Hematopoietic multipotent progenitor cell treated with erythropoietin and hydrocortisone succinate and interleukin-3 and kit ligand, for 6 days (in vitro differentiated cells): ENCODE measurements around the gene BORCS5.

Experiments
- DNase-seq: peaks from one replicate; pipeline ENCODE4 v3.0.0-alpha.2; 2015

The BORCS5 gene

DNA sequence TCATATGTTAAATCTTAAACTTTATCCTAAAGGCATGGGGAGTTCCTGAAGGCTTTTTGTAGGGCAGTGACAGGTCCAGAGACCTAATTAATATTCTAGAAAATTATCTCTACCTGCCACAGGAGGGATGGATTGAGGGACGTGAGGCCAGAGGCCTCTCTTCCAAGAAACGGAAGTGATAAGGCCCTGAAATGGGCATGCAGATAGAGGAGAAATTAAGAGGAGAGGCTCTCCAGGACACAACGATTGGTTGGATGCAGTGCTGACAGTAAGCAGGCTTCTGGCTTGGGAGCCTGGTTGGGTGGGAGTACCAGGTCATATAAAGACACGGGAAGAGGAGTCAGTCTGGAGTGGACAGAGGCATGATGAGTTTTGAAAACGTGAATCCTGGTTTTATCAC lies 3.1 kb upstream of the BORCS5 start:
- DNase-seq, result peak; percentile 67

GRCh38 chr12:12356467-12356895 lies 397 bp upstream of the BORCS5 start:
- no peak for DNase-seq

GRCh38 chr12:12357719-12358461 lies 1.0 kb downstream of the BORCS5 start:
- DNase-seq, result peak; percentile 40

GRCh38 chr12:12358528-12358927 lies 1.6 kb downstream of the BORCS5 start:
- no peak for DNase-seq

- no peak for DNase-seq
Measured at GRCh38 chr12:12364787-12365445, 8.0 kb downstream of the BORCS5 start.

- no peak for DNase-seq
Measured at GRCh38 chr12:12365446-12365802, 8.5 kb downstream of the BORCS5 start.

GRCh38 chr12:12365931-12366431 lies 9.1 kb downstream of the BORCS5 start:
- DNase-seq, result peak; percentile 38

DNA sequence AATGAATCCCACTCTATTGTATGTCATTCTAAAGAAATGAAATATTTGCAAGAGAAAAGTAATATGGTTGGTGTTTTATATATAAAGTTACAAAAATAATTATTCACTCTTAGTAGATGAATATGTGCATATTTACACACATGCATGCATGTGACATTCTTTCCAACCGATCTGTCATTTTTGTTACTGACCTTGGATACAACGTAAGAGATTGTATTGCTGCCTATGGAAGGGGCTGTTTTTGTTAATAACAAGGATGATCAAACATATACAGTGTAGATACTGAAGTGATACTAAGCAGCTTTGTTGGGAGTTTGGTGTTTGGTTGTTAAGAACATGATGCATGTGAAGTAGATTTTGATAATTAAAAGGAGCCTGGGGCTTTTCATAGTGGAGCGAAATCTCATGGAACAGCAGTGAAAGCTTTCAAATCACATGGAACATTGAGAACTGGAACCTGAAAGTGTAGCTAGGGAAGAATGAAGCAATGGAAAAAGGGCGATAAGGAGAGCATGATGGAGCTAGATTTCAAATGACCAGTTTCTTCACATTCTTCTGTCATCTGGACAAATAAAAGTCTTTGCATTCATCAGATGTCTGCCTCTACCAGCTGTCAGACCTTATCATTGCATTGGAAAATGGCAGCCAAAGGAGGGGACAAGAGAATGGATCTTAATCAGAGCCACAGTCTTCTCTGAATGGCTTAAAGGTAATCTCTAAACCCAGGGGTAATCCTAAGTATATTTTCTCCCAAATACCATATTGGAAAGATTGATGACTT lies 10.0 kb downstream of the BORCS5 start:
- no peak for DNase-seq

GRCh38 chr12:12367482-12367998 lies 10.7 kb downstream of the BORCS5 start:
- no peak for DNase-seq

GRCh38 chr12:12372946-12373722 lies 16.3 kb downstream of the BORCS5 start:
- DNase-seq, result no peak

- peak; percentile 94 for DNase-seq
Measured at GRCh38 chr12:12376646-12377448, 20.0 kb downstream of the BORCS5 start.

GRCh38 chr12:12378616-12379015 lies 21.7 kb downstream of the BORCS5 start:
- no peak for DNase-seq

- peak; percentile 46 for DNase-seq
Measured at GRCh38 chr12:12379831-12380730, 23.2 kb downstream of the BORCS5 start.

- DNase-seq, result no peak
Measured at GRCh38 chr12:12380949-12381593, 24.2 kb downstream of the BORCS5 start.

DNA sequence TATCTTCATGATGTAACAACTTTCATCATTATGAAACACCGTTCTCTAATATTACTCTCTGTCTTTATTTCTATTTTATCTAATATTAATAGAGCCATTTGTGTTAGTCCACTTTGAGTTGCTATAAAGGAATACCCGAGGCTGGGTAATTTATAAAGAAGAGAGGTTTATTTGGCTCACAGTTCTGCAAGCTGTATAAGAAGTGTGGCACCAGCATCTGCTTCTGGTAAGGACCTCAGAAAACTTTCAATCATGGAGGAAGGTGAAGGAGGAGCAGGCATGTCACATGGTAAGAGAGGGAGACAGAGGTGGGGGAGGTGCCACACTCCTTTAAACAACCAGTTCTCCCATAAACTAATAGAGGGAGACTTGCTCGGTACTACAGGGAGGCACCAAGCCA lies 25.1 kb downstream of the BORCS5 start:
- no peak for DNase-seq

GRCh38 chr12:12384571-12385340 lies 27.9 kb downstream of the BORCS5 start:
- peak; percentile 59 for DNase-seq

DNA sequence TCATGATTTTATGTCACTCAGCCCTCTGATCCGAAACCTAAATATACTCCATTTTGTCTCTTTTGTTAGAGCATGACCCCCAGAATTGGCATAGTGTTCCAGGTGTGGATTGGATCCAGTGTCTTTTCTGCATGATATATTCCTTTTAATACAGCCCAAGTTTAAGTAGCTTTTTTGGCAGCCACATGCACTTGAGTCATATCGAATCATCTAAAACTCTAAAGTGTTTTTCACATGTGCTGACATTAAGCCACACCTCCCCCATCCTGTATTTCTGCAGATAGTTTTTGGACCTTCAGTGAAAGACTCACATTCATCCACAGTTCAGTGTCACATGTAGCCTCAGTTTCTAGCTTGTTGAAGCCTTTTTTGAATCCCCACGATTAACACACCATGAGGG lies 30.6 kb downstream of the BORCS5 start:
- DNase-seq, result peak; percentile 32

- peak; percentile 93 for DNase-seq
Measured at GRCh38 chr12:12392413-12392812, 35.5 kb downstream of the BORCS5 start.

DNA sequence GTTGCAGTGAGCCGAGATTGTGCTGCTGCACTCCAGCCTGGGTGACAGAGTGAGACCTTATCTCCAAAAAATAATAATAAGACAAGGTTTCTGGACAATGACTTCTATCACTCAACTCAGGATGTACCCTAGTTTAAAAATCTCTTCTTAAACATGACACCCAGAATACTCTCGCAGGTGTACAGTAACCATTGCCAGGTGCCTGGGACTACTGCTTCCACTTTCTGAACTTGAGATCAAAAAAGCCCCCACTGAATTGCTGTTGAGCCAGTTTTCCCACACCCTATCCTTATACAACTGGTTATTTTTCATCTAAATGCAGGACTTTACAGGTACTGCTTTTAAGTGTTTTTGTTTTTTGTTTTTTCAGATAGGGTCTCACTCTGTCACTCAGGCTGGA lies 36.3 kb downstream of the BORCS5 start:
- no peak for DNase-seq
